H1 (cell line): ENCODE measurements around the gene MATK. TPM values are rescaled to one million over a fixed set of nuclear protein-coding genes. Genes with fewer than 3 reads are reported as not detected.

ENCODE experiments used
- BACH1 ChIP-seq: IDR thresholded peaks from 2 replicates; pipeline ENCODE4 v1.6.1; 2012; ENCODE audit warnings: low read length, improper control_type of control experiment
- EGR1 ChIP-seq: IDR thresholded peaks from 2 replicates; pipeline ENCODE4 v1.6.1; 2011; ENCODE audit warnings: low read depth, low read length, borderline replicate concordance
- EZH2 ChIP-seq: fragments of 200-600 bp; sonication (generic); IDR thresholded peaks from 2 replicates; pipeline ENCODE4 v1.7.1; 2012; ENCODE audit warnings: low read depth, mild to moderate bottlenecking, moderate library complexity, low read length, inconsistent platforms; ENCODE audit not compliant: severe bottlenecking
- FOSL1 ChIP-seq: IDR thresholded peaks from 2 replicates; pipeline ENCODE4 v1.6.1; 2011; ENCODE audit warnings: mild to moderate bottlenecking, low read depth, low read length, moderate library complexity; ENCODE audit not compliant: insufficient read depth
- JUND ChIP-seq: IDR thresholded peaks from 2 replicates; pipeline ENCODE4 v1.6.1; 2011; ENCODE audit warnings: mild to moderate bottlenecking, improper control_type of control experiment, low read length
- MAFK ChIP-seq: IDR thresholded peaks from 2 replicates; pipeline ENCODE4 v1.6.1; 2012; ENCODE audit warnings: low read depth, mild to moderate bottlenecking, improper control_type of control experiment, low read length
- POLR2A ChIP-seq, 2 experiments: IDR thresholded peaks; 1 replicate in 1 of 2; 2 replicates in 1 of 2; pipeline ENCODE4 v1.6.1; 2011; ENCODE audit warnings: low read depth in 2 of 2, low read length in 2 of 2, mild to moderate bottlenecking in 2 of 2; ENCODE audit errors: control extremely low read depth in 1 of 2
- RBBP5 ChIP-seq: IDR thresholded peaks from 2 replicates; pipeline ENCODE4 v1.7.1; 2012; ENCODE audit warnings: low read depth, mild to moderate bottlenecking, inconsistent platforms, low read length, moderate library complexity, borderline replicate concordance
- TCF12 ChIP-seq: IDR thresholded peaks from 2 replicates; pipeline ENCODE4 v1.6.1; 2011; ENCODE audit warnings: low read depth, mild to moderate bottlenecking, low read length
- YY1 ChIP-seq: IDR thresholded peaks from 2 replicates; pipeline ENCODE4 v1.6.1; 2011; ENCODE audit warnings: low read depth, mild to moderate bottlenecking, low read length
- polyA plus RNA-seq, 7 experiments: library from polyadenylated mRNA; depleted of rRNA in 3 of 7; stranded (reverse) in 5 of 7; unstranded in 2 of 7; fragments of >200 nt in 5 of 7; fragments of 200-250 nt in 2 of 7; gene quantifications; 1 replicate in 5 of 7; 2 replicates in 1 of 7; 4 replicates in 1 of 7; pipeline versions ENCODE4 v1.2.1 to v1.2.3, GENCODE V29; 2011 to 2013; ENCODE audit warnings: missing spikeins in 2 of 7, mixed read lengths in 2 of 7
- total RNA-seq: library from RNA; stranded (reverse); fragmentation: NEBNext Ultra II Directional; extraction: Animal tissue kit (Norgen Biotek cat#: 25700); gene quantifications from 2 replicates; pipeline ENCODE4 v1.2.1, GENCODE V29; 2021
- TF ChIP-seq, protein P1 (sequence below): fragments of 300-600 bp; sonication (generic); IDR thresholded peaks from 2 replicates; pipeline ENCODE4 v1.7.1; 2012; ENCODE audit warnings: low read length, moderate library complexity, mild to moderate bottlenecking, inconsistent platforms; ENCODE audit not compliant: insufficient replicate concordance
- TF ChIP-seq, protein P2 (sequence below): IDR thresholded peaks from 2 replicates; pipeline ENCODE4 v1.6.1; 2011; ENCODE audit warnings: low read length, improper control_type of control experiment

Gene MATK
- total and polyA plus RNA-seq, 2 of the 8 experiments (the other 6 are each of a cell fraction or from before 2014, with no cell fraction given), result 20.5 to 21.4 TPM

- TF ChIP-seq, protein P1, sequence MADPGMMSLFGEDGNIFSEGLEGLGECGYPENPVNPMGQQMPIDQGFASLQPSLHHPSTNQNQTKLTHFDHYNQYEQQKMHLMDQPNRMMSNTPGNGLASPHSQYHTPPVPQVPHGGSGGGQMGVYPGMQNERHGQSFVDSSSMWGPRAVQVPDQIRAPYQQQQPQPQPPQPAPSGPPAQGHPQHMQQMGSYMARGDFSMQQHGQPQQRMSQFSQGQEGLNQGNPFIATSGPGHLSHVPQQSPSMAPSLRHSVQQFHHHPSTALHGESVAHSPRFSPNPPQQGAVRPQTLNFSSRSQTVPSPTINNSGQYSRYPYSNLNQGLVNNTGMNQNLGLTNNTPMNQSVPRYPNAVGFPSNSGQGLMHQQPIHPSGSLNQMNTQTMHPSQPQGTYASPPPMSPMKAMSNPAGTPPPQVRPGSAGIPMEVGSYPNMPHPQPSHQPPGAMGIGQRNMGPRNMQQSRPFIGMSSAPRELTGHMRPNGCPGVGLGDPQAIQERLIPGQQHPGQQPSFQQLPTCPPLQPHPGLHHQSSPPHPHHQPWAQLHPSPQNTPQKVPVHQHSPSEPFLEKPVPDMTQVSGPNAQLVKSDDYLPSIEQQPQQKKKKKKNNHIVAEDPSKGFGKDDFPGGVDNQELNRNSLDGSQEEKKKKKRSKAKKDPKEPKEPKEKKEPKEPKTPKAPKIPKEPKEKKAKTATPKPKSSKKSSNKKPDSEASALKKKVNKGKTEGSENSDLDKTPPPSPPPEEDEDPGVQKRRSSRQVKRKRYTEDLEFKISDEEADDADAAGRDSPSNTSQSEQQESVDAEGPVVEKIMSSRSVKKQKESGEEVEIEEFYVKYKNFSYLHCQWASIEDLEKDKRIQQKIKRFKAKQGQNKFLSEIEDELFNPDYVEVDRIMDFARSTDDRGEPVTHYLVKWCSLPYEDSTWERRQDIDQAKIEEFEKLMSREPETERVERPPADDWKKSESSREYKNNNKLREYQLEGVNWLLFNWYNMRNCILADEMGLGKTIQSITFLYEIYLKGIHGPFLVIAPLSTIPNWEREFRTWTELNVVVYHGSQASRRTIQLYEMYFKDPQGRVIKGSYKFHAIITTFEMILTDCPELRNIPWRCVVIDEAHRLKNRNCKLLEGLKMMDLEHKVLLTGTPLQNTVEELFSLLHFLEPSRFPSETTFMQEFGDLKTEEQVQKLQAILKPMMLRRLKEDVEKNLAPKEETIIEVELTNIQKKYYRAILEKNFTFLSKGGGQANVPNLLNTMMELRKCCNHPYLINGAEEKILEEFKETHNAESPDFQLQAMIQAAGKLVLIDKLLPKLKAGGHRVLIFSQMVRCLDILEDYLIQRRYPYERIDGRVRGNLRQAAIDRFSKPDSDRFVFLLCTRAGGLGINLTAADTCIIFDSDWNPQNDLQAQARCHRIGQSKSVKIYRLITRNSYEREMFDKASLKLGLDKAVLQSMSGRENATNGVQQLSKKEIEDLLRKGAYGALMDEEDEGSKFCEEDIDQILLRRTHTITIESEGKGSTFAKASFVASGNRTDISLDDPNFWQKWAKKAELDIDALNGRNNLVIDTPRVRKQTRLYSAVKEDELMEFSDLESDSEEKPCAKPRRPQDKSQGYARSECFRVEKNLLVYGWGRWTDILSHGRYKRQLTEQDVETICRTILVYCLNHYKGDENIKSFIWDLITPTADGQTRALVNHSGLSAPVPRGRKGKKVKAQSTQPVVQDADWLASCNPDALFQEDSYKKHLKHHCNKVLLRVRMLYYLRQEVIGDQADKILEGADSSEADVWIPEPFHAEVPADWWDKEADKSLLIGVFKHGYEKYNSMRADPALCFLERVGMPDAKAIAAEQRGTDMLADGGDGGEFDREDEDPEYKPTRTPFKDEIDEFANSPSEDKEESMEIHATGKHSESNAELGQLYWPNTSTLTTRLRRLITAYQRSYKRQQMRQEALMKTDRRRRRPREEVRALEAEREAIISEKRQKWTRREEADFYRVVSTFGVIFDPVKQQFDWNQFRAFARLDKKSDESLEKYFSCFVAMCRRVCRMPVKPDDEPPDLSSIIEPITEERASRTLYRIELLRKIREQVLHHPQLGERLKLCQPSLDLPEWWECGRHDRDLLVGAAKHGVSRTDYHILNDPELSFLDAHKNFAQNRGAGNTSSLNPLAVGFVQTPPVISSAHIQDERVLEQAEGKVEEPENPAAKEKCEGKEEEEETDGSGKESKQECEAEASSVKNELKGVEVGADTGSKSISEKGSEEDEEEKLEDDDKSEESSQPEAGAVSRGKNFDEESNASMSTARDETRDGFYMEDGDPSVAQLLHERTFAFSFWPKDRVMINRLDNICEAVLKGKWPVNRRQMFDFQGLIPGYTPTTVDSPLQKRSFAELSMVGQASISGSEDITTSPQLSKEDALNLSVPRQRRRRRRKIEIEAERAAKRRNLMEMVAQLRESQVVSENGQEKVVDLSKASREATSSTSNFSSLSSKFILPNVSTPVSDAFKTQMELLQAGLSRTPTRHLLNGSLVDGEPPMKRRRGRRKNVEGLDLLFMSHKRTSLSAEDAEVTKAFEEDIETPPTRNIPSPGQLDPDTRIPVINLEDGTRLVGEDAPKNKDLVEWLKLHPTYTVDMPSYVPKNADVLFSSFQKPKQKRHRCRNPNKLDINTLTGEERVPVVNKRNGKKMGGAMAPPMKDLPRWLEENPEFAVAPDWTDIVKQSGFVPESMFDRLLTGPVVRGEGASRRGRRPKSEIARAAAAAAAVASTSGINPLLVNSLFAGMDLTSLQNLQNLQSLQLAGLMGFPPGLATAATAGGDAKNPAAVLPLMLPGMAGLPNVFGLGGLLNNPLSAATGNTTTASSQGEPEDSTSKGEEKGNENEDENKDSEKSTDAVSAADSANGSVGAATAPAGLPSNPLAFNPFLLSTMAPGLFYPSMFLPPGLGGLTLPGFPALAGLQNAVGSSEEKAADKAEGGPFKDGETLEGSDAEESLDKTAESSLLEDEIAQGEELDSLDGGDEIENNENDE, result no peak
- TF ChIP-seq EZH2 (no peak), POLR2A (IDR thresholded peaks at IDR 0.05; ENCODE audit: control extremely low read depth in 1 of 2, low read depth in 2 of 2, low read length in 2 of 2) (no peak), EGR1 (no peak), MAFK (no peak), BACH1 (no peak), RBBP5 (no peak), YY1 (no peak), JUND (no peak), TCF12 (no peak), FOSL1 (no peak)
- TF ChIP-seq, protein P2, sequence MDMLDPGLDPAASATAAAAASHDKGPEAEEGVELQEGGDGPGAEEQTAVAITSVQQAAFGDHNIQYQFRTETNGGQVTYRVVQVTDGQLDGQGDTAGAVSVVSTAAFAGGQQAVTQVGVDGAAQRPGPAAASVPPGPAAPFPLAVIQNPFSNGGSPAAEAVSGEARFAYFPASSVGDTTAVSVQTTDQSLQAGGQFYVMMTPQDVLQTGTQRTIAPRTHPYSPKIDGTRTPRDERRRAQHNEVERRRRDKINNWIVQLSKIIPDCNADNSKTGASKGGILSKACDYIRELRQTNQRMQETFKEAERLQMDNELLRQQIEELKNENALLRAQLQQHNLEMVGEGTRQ, result no peak
Measured at GRCh38 chr19:3803986-3804385, 17.8 kb upstream of the MATK start (continued).
